ENCODE measurements around the gene LARP4B.
"Not testable (repeated sequence)": the region's sequence is repeated elsewhere in the genome, so short reads cannot be mapped to it uniquely, and the experiment has no call there.

LARP4B gene

DNA sequence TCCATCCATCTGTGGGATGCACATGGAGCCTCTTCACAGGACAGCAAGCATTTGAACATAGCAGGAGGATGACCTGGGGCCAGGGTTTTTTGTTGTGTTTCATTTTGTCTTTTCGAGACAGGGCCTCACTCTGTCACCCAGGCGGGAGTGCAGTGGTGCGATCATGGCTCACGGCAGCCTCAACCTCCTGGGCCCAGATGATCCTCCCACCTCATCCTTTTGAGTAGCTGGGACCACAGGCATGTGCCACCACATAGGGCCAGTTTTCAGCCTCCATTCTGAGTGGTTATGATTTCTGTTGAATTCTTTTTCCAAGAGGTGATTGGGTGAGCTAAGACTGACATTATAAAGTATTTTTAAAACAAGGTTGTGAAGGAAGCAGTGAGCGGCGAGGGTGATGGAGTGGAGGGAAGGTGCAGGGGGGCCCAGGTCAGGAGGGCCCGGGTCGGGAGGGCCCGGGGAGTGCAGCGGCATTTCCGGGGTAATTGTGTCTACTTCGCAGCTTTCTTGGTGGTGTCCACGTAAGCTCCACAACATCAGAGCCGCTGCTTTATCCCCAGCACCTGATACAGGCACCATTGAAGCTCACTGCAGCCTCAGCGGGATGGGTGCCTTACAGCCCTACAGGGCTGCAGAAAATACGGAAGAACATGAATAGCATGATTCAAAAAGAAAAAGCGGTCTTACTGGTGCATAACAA, 12.0 kb upstream of the LARP4B start:
- DNase-seq (ENCODE audit: low read depth, low spot score): no peak
- H3K4me3 ChIP-seq (ENCODE audit: low read depth, low read length): no peak overlapping the region
- no peak for TF ChIP-seq CTCF (IDR thresholded peaks at IDR 0.05; ENCODE audit: low read depth, low read length)
- in situ Hi-C loops (cut with HindIII; ENCODE audit: low sequenced_read_pairs): no loop called here

DNA sequence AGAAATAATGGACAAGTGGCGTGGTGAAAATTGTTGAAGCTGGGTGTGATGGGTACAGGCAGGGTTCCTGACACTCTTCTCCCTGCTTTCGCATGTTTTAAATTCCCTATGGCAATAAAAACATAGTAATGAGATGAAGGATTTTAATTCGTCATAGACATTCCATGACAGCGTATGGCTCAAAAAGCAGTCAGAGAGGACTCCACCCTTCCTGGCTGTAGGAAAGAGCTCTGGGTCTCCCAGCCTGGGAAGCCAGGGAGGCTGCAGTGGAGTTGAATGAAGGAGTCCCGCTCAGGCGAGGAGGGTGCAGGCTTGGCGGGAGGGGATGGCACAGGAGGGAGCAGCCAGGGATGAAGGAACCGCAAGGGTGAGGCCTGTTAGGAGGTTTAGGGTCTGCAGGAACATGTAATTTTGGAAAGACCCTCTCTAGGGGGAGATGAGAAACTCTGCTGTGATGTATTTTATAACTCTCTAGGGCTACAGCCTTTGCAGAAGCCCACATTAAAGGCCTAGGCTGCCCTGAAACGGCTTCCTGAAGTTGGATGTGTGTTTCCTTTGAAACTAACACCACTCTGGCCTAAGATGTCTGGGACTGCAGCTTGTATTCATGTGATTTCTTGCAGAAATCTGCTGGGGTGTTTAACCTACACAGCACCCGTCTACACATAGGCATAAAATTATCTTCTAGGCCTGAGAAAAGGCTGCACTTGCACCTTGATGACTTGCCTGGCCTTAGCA, 7.6 kb upstream of the LARP4B start:
- in situ Hi-C loops (cut with HindIII; ENCODE audit: low sequenced_read_pairs): no loop called here
- DNase-seq (ENCODE audit: low read depth, low spot score): no peak
- TF ChIP-seq CTCF (IDR thresholded peaks at IDR 0.05; ENCODE audit: low read depth, low read length): no peak
- H3K4me3 ChIP-seq (ENCODE audit: low read depth, low read length): no peak overlapping the region

DNA sequence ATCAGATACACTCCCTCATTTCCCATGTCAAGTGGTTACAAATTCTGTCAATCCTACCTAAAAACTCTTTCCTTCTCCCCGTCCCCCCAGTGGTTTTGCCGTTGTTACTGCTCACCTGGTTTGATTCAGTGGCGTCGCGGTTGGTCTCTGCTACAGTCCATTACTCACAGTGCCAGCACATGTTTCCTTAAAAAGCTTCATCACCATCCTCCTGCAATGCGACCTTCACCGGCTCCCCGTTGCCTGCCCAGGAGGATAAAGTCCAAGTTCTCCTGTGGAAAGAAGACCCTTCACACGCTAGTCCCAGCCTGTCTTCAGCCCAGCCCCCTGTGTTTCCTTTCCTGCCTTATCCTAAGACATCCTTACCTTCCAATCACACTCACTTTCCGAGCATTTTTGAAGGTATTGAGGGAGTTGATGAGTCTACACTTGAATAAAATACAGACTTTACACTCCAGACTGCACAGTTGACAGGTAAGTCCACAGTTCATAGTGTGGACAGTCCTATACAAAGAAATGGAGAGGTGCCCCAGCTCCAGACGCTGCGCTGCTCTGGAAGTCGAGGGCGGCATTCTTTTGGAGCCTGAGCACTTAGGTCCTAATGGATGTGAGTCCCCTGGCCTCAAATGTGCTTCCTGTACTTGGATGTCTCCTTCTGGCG, 3.4 kb upstream of the LARP4B start:
- in situ Hi-C loops (cut with HindIII; ENCODE audit: low sequenced_read_pairs): no loop called here
- H3K4me3 ChIP-seq (ENCODE audit: low read depth, low read length): no peak overlapping the region
- TF ChIP-seq CTCF (IDR thresholded peaks at IDR 0.05; ENCODE audit: low read depth, low read length): no peak
- no peak for DNase-seq (ENCODE audit: low read depth, low spot score)

DNA sequence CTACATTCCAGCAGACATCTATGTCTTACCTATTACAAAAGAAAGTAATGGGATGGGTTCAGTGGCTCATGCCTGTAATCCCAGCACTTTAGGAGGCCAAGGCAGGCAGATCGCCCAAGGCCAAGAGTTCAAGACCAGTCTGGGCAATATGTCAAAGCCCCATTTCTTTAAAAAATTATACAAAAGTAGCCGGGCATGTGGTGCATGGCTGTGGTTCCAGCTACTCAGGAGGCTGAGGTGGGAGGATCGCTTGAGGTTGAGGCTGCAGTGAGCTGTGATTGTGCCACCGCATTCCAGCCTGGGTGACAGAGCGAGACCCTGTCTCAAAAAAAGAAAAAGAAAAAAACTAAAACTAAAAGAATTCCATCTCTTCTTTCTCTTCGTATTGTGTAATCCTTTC, 2.7 kb upstream of the LARP4B start:
- in situ Hi-C loops (cut with HindIII; ENCODE audit: low sequenced_read_pairs); DNase-seq (ENCODE audit: low read depth, low spot score); H3K4me3 ChIP-seq (ENCODE audit: low read depth, low read length): not testable (repeated sequence)

DNA sequence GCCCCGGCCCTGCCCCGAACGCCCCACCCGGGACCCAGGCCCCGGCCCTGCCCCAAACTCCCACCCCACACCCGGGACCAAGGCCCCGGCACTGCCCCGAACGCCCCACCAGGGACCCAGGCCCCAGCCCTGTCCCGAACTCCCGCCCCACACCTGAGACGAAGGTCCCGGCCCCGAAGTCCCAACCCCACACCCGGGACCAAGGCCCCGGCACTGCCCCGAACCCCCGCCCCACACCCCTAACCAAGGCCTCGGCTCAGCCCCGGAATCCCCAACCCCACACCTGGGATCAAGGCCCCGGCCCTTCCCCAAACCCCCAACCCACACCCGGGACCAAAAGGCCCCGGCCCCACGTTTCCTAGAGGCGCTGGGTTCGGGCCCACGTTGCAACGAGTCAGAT, 1.1 kb upstream of the LARP4B start:
- H3K4me3 ChIP-seq (ENCODE audit: low read depth, low read length): no peak overlapping the region
- in situ Hi-C loops (cut with HindIII; ENCODE audit: low sequenced_read_pairs): no loop called here
- no peak for TF ChIP-seq CTCF (IDR thresholded peaks at IDR 0.05; ENCODE audit: low read depth, low read length)
- no peak for DNase-seq (ENCODE audit: low read depth, low spot score)

GRCh38 chr10:930625-931325, 730 bp downstream of the LARP4B start:
- DNase-seq (ENCODE audit: low read depth, low spot score): peak; percentile 15
- in situ Hi-C loops (cut with HindIII; ENCODE audit: low sequenced_read_pairs): no loop called here
- TF ChIP-seq CTCF (IDR thresholded peaks at IDR 0.05; ENCODE audit: low read depth, low read length): no peak
- peak overlapping the region; percentile 79 for H3K4me3 ChIP-seq (ENCODE audit: low read depth, low read length)
